ENCODE data around the gene SLC39A10.

DNA sequence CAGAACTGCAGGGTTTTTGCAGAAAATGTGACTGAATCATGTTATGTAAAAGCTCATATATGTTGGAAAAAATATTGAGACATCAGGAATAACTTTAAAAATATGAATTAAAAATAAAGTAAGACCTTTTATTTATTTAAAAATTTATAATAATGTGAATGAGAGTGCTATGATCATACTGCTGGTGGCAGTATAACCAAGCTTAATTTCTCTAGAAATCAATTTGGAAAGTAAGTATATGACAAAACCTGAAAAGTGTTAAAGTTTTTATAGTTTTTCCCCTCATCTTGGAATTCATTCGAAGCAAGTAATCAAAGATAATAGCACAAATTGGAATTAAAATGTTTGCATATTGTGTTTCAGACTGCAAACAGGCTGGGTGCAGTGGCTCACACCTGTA, 7.5 kb downstream of the SLC39A10 start:
- no peak for TF ChIP-seq EZH2 (IDR thresholded peaks at IDR 0.05; ENCODE audit: insufficient read depth, poor library complexity, severe bottlenecking)
- TF ChIP-seq EZH2phosphoT487 (IDR thresholded peaks at IDR 0.05; ENCODE audit: insufficient read depth, low read depth): no peak

Data from GM23248 (cell line).